Subcutaneous abdominal adipose tissue (tissue), 5 donors: ENCODE data around the gene ATP6V1E1.
A peak's percentile ranks its signal among the peaks of the same experiment; 100 is the strongest.

Experiments used
- H3K27ac ChIP-seq: one replicate; pipeline ENCODE4 v1.7.0; 2013; ENCODE audit warnings: low read depth, mild to moderate bottlenecking, inconsistent platforms, low read length, moderate library complexity
- H3K27me3 ChIP-seq, 5 donors: one replicate each; pipeline ENCODE4 v1.7.0; 2013; ENCODE audit warnings: low read length in 5 of 5, inconsistent platforms in 1 of 5; ENCODE audit not compliant: control insufficient read depth in 5 of 5, insufficient read depth in 4 of 5
- H3K36me3 ChIP-seq, 5 donors: one replicate each; pipeline ENCODE4 v1.7.0; 2013; ENCODE audit warnings: low read length in 5 of 5; ENCODE audit not compliant: control insufficient read depth in 5 of 5, insufficient read depth in 5 of 5
- H3K4me1 ChIP-seq, 5 donors: one replicate each; pipeline ENCODE4 v1.7.0; 2013; ENCODE audit warnings: low read length in 5 of 5, mild to moderate bottlenecking in 3 of 5, moderate library complexity in 1 of 5; ENCODE audit not compliant: control insufficient read depth in 5 of 5, insufficient read depth in 5 of 5
- H3K4me3 ChIP-seq, 5 donors: one replicate each; pipeline ENCODE4 v1.7.0; 2013; ENCODE audit warnings: low read length in 5 of 5, low read depth in 1 of 5
- H3K9ac ChIP-seq, 5 donors: one replicate each; pipeline ENCODE4 v1.7.0; 2013; ENCODE audit warnings: low read length in 5 of 5, mild to moderate bottlenecking in 4 of 5, moderate library complexity in 3 of 5
- H3K9me3 ChIP-seq, 5 donors: one replicate each; pipeline ENCODE4 v1.7.0; 2013; ENCODE audit warnings: low read length in 5 of 5; ENCODE audit not compliant: control insufficient read depth in 5 of 5
- donor health status: healthy.
- donor health status: healthy.
- donor health status: healthy.
- donor health status: healthy.
- donor health status: healthy.

The ATP6V1E1 gene

GRCh38 chr22:17588606-17589005 is 39.9 kb downstream of the ATP6V1E1 start:
- H3K36me3 ChIP-seq = peaks cover 5 to 52% (median 46%) of the 10 kb centered on the region in 5 donors
- H3K9ac ChIP-seq = no peak overlapping the region
- H3K4me3 ChIP-seq = no peak overlapping the region
- H3K9me3 ChIP-seq = no peaks in the 10 kb centered on the region
- H3K4me1 ChIP-seq = no peaks in the 10 kb centered on the region
- H3K27me3 ChIP-seq = no peaks in the 10 kb centered on the region
- no peak overlapping the region for H3K27ac ChIP-seq

- H3K27ac ChIP-seq = no peak overlapping the region
- peaks cover 0 to 49% (median 44%) of the 10 kb centered on the region in 5 donors for H3K36me3 ChIP-seq
- H3K9me3 ChIP-seq = no peaks in the 10 kb centered on the region
These were observed 40.9 kb downstream of the ATP6V1E1 start for GRCh38 chr22:17587629-17588028.

GRCh38 chr22:17586831-17587440 is 41.6 kb downstream of the ATP6V1E1 start:
- Histone ChIP-seq H3K27ac (no peak overlapping the region), H3K4me1 (no peaks in the 10 kb centered on the region), H3K36me3 (peaks cover 0 to 42% (median 38%) of the 10 kb centered on the region in 5 donors), H3K4me3 (no peak overlapping the region), H3K9me3 (no peaks in the 10 kb centered on the region), H3K27me3 (no peaks in the 10 kb centered on the region), H3K9ac (no peak overlapping the region)

More at GRCh38 chr22:17587629-17588028, 40.9 kb downstream of the ATP6V1E1 start:
- Histone ChIP-seq H3K9ac (no peak overlapping the region), H3K4me1 (no peaks in the 10 kb centered on the region), H3K27me3 (no peaks in the 10 kb centered on the region), H3K4me3 (no peak overlapping the region)

GRCh38 chr22:17583151-17583550 is 45.4 kb downstream of the ATP6V1E1 start:
- H3K27ac ChIP-seq = no peak overlapping the region
- no peak overlapping the region for H3K4me3 ChIP-seq
- no peaks in the 10 kb centered on the region for H3K9me3 ChIP-seq
- peaks cover 0 to 1% (median 0%) of the 10 kb centered on the region in 5 donors for H3K4me1 ChIP-seq
- peaks cover 0 to 19% (median 16%) of the 10 kb centered on the region in 5 donors for H3K36me3 ChIP-seq
- no peak overlapping the region for H3K9ac ChIP-seq
- no peaks in the 10 kb centered on the region for H3K27me3 ChIP-seq

DNA sequence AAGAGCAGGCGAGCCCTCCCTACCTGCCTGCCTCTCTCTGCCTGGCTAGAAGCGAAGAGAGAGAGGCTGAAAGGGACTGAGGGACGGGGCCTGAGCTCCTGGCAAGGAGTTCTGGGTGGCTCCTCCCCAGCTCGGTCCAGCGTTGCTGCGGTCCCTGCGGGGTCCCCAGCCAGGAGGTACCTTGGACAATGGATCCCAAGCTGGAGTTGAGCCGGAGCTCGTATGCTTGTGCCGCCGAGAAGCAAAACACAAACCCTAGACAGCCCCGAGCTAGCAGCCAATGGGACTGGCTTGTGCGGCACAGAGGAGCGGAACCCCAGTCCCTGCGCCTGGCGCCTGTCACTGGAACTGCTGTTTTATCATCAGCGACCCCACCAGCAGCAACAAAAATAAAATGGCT is 46.9 kb downstream of the ATP6V1E1 start:
- H3K4me1 ChIP-seq = peaks cover 0 to 5% (median 0%) of the 10 kb centered on the region in 5 donors
- H3K9ac ChIP-seq = no peak overlapping the region
- no peaks in the 10 kb centered on the region for H3K27me3 ChIP-seq
- no peaks in the 10 kb centered on the region for H3K9me3 ChIP-seq
- H3K36me3 ChIP-seq = peaks cover 0 to 11% (median 5%) of the 10 kb centered on the region in 5 donors
- no peak overlapping the region for H3K4me3 ChIP-seq
- H3K27ac ChIP-seq = no peak overlapping the region

DNA sequence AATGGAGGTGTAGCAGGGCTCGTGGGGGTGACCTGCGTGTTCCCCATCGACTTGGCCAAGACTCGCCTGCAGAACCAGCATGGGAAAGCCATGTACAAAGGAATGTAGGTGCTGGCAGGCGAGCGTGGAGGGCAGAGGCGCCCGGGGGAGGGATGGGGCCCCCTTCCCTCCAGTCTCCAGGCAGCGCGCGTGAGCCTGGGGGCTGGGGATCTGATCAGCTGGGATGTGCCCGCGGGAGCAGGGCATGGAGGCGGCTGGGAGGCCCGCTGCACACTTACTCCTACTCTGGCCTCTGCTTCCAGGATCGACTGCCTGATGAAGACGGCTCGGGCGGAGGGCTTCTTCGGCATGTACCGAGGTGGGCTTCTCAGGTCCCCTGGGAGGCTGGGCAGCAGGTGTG is 47.5 kb downstream of the ATP6V1E1 start:
- H3K27me3 ChIP-seq = no peaks in the 10 kb centered on the region
- no peak overlapping the region for H3K4me3 ChIP-seq
- no peak overlapping the region for H3K27ac ChIP-seq
- H3K9ac ChIP-seq = no peak overlapping the region
- no peaks in the 10 kb centered on the region for H3K9me3 ChIP-seq
- peaks cover 0 to 5% (median 3%) of the 10 kb centered on the region in 5 donors for H3K4me1 ChIP-seq
- peaks cover 0 to 11% (median 5%) of the 10 kb centered on the region in 5 donors for H3K36me3 ChIP-seq

- H3K4me3 ChIP-seq = no peak overlapping the region
- H3K27ac ChIP-seq = no peak overlapping the region
- no peaks in the 10 kb centered on the region for H3K27me3 ChIP-seq
- H3K4me1 ChIP-seq = peaks cover 0 to 5% (median 3%) of the 10 kb centered on the region in 5 donors
- no peaks in the 10 kb centered on the region for H3K9me3 ChIP-seq
- H3K36me3 ChIP-seq = peaks cover 0 to 11% (median 5%) of the 10 kb centered on the region in 5 donors
- no peak overlapping the region for H3K9ac ChIP-seq
These were observed 48.0 kb downstream of the ATP6V1E1 start for GRCh38 chr22:17580441-17581031.

DNA sequence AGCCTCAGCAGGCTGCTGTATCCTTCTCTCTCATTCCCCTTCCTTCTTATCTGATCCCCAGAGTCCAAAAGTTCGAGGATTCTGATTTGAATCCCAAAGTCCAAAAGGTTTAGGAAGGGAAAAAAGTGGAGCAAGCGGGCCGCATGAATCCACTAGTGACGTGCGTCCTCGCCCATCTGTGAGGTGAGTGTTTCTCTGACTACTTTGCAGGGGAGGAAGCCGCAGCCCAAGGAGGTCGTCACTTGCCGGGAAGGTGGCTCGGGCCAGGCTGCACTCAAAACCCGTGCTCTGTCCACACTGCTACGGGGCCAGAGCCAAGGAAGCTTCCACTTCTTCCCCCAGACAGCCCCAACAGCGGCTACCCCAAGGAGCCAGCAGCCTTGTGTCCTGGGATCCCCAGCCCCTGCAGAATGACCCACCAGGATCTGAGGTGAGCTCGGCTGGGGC is 49.0 kb downstream of the ATP6V1E1 start:
- H3K27me3 ChIP-seq = no peaks in the 10 kb centered on the region
- H3K4me1 ChIP-seq = peaks cover 0 to 5% (median 3%) of the 10 kb centered on the region in 5 donors
- peaks cover 0 to 11% (median 5%) of the 10 kb centered on the region in 5 donors for H3K36me3 ChIP-seq
- no peak overlapping the region for H3K9ac ChIP-seq
- H3K27ac ChIP-seq = no peak overlapping the region
- no peaks in the 10 kb centered on the region for H3K9me3 ChIP-seq
- H3K4me3 ChIP-seq = no peak overlapping the region

DNA sequence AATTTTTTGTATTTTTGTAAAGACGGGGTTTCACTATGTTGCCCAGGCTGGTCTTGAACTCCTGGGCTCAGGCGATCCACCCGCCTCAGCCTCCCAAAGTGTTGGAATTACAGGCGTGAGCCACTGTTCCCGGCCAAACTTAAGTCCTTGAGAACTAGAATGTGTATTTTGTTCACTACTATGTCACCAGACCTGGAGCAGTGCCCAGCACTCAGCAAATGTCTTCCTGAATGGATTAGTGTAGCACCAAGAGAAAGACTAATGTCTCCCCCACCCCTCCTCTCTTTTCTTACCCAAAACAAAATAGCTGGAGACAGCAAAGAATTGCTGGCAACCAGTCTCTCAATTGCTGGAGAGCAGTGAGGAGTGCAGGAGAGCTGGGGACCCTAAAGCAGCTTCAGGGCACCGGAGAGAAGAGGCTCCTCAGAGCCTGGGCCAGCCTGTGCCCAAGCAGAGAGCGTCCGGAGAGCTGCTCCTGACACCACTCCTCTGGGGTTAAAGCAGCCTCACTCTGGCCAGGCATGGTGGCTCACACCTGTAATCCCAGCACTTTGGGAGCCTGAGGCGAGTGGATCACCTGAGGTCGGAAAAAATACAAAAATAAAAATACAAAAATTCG is 50.3 kb downstream of the ATP6V1E1 start:
- peak overlapping the region; percentile 41 for H3K27ac ChIP-seq
- no peaks in the 10 kb centered on the region for H3K27me3 ChIP-seq
- no peak overlapping the region for H3K4me3 ChIP-seq
- peaks cover 0 to 9% (median 4%) of the 10 kb centered on the region in 5 donors for H3K36me3 ChIP-seq
- peaks cover 0 to 5% (median 3%) of the 10 kb centered on the region in 5 donors for H3K4me1 ChIP-seq
- H3K9ac ChIP-seq = no peak overlapping the region
- H3K9me3 ChIP-seq = no peaks in the 10 kb centered on the region

- H3K27me3 ChIP-seq = no peaks in the 10 kb centered on the region
- no peak overlapping the region for H3K27ac ChIP-seq
- H3K9me3 ChIP-seq = no peaks in the 10 kb centered on the region
- H3K36me3 ChIP-seq = peaks cover 0 to 6% (median 2%) of the 10 kb centered on the region in 5 donors
- H3K4me3 ChIP-seq = no peak overlapping the region
- peaks cover 3 to 13% (median 10%) of the 10 kb centered on the region in 5 donors for H3K4me1 ChIP-seq
- no peak overlapping the region for H3K9ac ChIP-seq
These were observed 52.1 kb downstream of the ATP6V1E1 start for GRCh38 chr22:17576470-17576869.
